GM21367 (cell line): ENCODE results near the gene HDLBP.

Experiments
- ATAC-seq: cut with Tn5 transposase; IDR thresholded peaks from one replicate; pipeline ENCODE4 v1.9.1; 2021; ENCODE audit not compliant: unreplicated experiment

The HDLBP gene

GRCh38 chr2:241179899-241180298, 135.6 kb downstream of the HDLBP start:
- ATAC-seq, result no peak

- no peak for ATAC-seq
Observed at GRCh38 chr2:241178961-241179360, 136.5 kb downstream of the HDLBP start.

GRCh38 chr2:241177526-241178334, 137.7 kb downstream of the HDLBP start:
- ATAC-seq, result no peak
